ENCODE measurements around the gene PCYOX1L. TPM values are rescaled to one million over a fixed set of nuclear protein-coding genes. Genes with fewer than 3 reads are reported as not detected.
A peak's percentile ranks its signal among the peaks of the same experiment; 100 is the strongest.

PCYOX1L gene
- total RNA-seq, 1 experiment from 2014 or later, result 1.8 TPM

DNA sequence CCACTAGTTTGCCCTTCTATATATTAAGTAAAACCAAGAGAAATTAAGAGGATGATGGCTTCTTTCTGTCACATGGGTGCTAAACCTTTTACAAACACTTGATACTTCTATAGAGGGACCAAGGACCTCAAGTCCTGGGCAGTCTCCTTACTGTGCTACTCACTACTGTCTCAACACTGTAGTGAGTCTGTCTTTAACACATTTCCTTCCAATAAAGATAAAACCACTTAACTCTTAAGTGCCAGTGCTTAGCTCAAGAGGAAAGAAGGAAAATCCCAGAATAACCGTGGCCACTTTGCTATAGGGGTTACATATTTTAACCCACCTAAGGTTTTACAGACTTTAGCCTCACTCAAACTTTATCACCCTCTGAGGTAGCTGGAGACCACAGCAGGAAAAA is 16.9 kb upstream of the PCYOX1L start:
- H3K4me3 ChIP-seq (ENCODE audit: low read depth, low read length, poor library complexity, severe bottlenecking), result no peak overlapping the region
- no TSS peak for BruUV-seq (replicated peaks)
- CTCF ChIA-PET, result no interaction called here
- no peak for DNase-seq (ENCODE audit: low spot score)
- H3K4me1 ChIP-seq (ENCODE audit: insufficient read depth, low read length, poor library complexity, severe bottlenecking), result no peaks in the 10 kb centered on the region
- no peaks in the 10 kb centered on the region for H3K9me3 ChIP-seq (ENCODE audit: low read depth, low read length, poor library complexity, severe bottlenecking)
- intact Hi-C loops (cut with micrococcal nuclease; ENCODE audit: unreplicated experiment), result no loop called here
- TF ChIP-seq, protein P1, sequence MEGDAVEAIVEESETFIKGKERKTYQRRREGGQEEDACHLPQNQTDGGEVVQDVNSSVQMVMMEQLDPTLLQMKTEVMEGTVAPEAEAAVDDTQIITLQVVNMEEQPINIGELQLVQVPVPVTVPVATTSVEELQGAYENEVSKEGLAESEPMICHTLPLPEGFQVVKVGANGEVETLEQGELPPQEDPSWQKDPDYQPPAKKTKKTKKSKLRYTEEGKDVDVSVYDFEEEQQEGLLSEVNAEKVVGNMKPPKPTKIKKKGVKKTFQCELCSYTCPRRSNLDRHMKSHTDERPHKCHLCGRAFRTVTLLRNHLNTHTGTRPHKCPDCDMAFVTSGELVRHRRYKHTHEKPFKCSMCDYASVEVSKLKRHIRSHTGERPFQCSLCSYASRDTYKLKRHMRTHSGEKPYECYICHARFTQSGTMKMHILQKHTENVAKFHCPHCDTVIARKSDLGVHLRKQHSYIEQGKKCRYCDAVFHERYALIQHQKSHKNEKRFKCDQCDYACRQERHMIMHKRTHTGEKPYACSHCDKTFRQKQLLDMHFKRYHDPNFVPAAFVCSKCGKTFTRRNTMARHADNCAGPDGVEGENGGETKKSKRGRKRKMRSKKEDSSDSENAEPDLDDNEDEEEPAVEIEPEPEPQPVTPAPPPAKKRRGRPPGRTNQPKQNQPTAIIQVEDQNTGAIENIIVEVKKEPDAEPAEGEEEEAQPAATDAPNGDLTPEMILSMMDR (conservative IDR thresholded peaks at IDR 0.05; ENCODE audit: low read depth, low read length), result no peak
- TF ChIP-seq EZH2 (IDR thresholded peaks at IDR 0.05; ENCODE audit: borderline replicate concordance, low read depth, low read length, poor library complexity, severe bottlenecking), result no peak
- POLR2A ChIA-PET (ENCODE audit: low non-redundant PET), result no interaction called here
- no peak overlapping the region for H3K27ac ChIP-seq (ENCODE audit: low read depth, low read length, poor library complexity, severe bottlenecking)
- H3K27me3 ChIP-seq (replicated peaks; ENCODE audit: insufficient read depth, low read depth, low read length, poor library complexity), result peaks cover 26% of the 10 kb centered on the region
- no peaks in the 10 kb centered on the region for H3K36me3 ChIP-seq (ENCODE audit: insufficient read depth, low read length, poor library complexity, severe bottlenecking)

- POLR2A ChIA-PET (ENCODE audit: low non-redundant PET), result no interaction called here
- H3K27me3 ChIP-seq (replicated peaks; ENCODE audit: insufficient read depth, low read depth, low read length, poor library complexity), result peaks cover 23% of the 10 kb centered on the region
- intact Hi-C loops (cut with micrococcal nuclease; ENCODE audit: unreplicated experiment), result no loop called here
- peaks cover under 1% of the 10 kb centered on the region for H3K4me1 ChIP-seq (ENCODE audit: insufficient read depth, low read length, poor library complexity, severe bottlenecking)
- no peak for TF ChIP-seq EZH2 (IDR thresholded peaks at IDR 0.05; ENCODE audit: borderline replicate concordance, low read depth, low read length, poor library complexity, severe bottlenecking)
- TF ChIP-seq, protein P1 (conservative IDR thresholded peaks at IDR 0.05; ENCODE audit: low read depth, low read length), result no peak
- no peak overlapping the region for H3K4me3 ChIP-seq (ENCODE audit: low read depth, low read length, poor library complexity, severe bottlenecking)
- no peak overlapping the region for H3K27ac ChIP-seq (ENCODE audit: low read depth, low read length, poor library complexity, severe bottlenecking)
- no peak for DNase-seq (ENCODE audit: low spot score)
- no peaks in the 10 kb centered on the region for H3K36me3 ChIP-seq (ENCODE audit: insufficient read depth, low read length, poor library complexity, severe bottlenecking)
- H3K9me3 ChIP-seq (ENCODE audit: low read depth, low read length, poor library complexity, severe bottlenecking), result no peaks in the 10 kb centered on the region
- CTCF ChIA-PET, result no interaction called here
- BruUV-seq (replicated peaks), result no TSS peak
These were observed 16.0 kb upstream of the PCYOX1L start for GRCh38 chr5:149341876-149342275.

DNA sequence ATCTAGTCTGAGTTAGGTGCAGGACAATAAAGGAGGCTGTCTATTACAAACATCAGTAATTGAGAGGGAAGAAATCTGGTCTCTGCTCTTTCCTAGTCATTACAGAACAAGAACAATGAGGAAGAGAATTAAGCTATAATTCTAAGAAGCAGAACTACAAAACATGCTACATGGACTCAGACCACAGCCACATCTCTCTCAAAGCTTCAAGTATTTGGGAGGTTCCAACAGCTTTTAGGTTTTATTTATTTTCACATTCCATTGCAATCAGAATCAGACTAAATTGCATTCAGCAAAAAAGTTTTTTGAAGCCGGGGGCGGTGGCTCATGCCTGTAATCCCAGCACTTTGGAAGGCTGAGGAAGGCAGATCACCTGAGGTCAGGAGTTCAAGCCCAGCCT is 13.7 kb upstream of the PCYOX1L start:
- POLR2A ChIA-PET (ENCODE audit: low non-redundant PET), result interaction anchor here (0.6 kb wide), 1 partner anchor 189 kb away, joined by 3 read pairs; no protein-coding TSS in a partner anchor
- Histone ChIP-seq H3K27ac (ENCODE audit: low read depth, low read length, poor library complexity, severe bottlenecking) (no peak overlapping the region), H3K4me1 (ENCODE audit: insufficient read depth, low read length, poor library complexity, severe bottlenecking) (peaks cover 4% of the 10 kb centered on the region), H3K27me3 (replicated peaks; ENCODE audit: insufficient read depth, low read depth, low read length, poor library complexity) (peaks cover 18% of the 10 kb centered on the region), H3K4me3 (ENCODE audit: low read depth, low read length, poor library complexity, severe bottlenecking) (peak overlapping the region; percentile 67), H3K36me3 (ENCODE audit: insufficient read depth, low read length, poor library complexity, severe bottlenecking) (peaks cover 22% of the 10 kb centered on the region), H3K9me3 (ENCODE audit: low read depth, low read length, poor library complexity, severe bottlenecking) (no peaks in the 10 kb centered on the region)
- TF ChIP-seq, protein P1 (conservative IDR thresholded peaks at IDR 0.05; ENCODE audit: low read depth, low read length), result no peak
- no peak for TF ChIP-seq EZH2 (IDR thresholded peaks at IDR 0.05; ENCODE audit: borderline replicate concordance, low read depth, low read length, poor library complexity, severe bottlenecking)
- intact Hi-C loops (cut with micrococcal nuclease; ENCODE audit: unreplicated experiment), result no loop called here
- CTCF ChIA-PET, result no interaction called here
- no peak for DNase-seq (ENCODE audit: low spot score)
- BruUV-seq (replicated peaks), result no TSS peak

All from A673 (cell line).